ENCODE measurements around the gene TECR.

The TECR gene

GRCh38 chr19:14510311-14511228, 18.8 kb upstream of the TECR start:
- DNase-seq = no peak

- DNase-seq = no peak
These were observed 18.2 kb upstream of the TECR start for GRCh38 chr19:14511229-14511593.

GRCh38 chr19:14512406-14512961, 16.9 kb upstream of the TECR start:
- no peak for DNase-seq

GRCh38 chr19:14514215-14514863, 15.1 kb upstream of the TECR start:
- DNase-seq = no peak

- DNase-seq = no peak
These were observed 13.8 kb upstream of the TECR start for GRCh38 chr19:14515501-14516047.

GRCh38 chr19:14516048-14516534, 13.3 kb upstream of the TECR start:
- DNase-seq = no peak

GRCh38 chr19:14516746-14517438, 12.5 kb upstream of the TECR start:
- DNase-seq = no peak

GRCh38 chr19:14517446-14517839, 12.0 kb upstream of the TECR start:
- no peak for DNase-seq

- peak; percentile 77 for DNase-seq
These were observed 11.4 kb upstream of the TECR start, which contains the start of gene DNAJB1 for GRCh38 chr19:14517840-14518505. Gene DNAJB1 (minus strand): TSS chr19:14518397. CDS start chr19:14518349, 48 bp downstream.

GRCh38 chr19:14519245-14519859, 10.0 kb upstream of the TECR start:
- no peak for DNase-seq

GRCh38 chr19:14519860-14520407, 9.5 kb upstream of the TECR start:
- DNase-seq = no peak

- no peak for DNase-seq
These were observed 8.9 kb upstream of the TECR start for GRCh38 chr19:14520543-14520942.

- no peak for DNase-seq
These were observed 3.7 kb upstream of the TECR start for GRCh38 chr19:14525729-14526128.

- no peak for DNase-seq
These were observed 3.0 kb upstream of the TECR start for GRCh38 chr19:14526423-14526822.

GRCh38 chr19:14528419-14529253, 758 bp upstream of the TECR start:
- DNase-seq = no peak

- DNase-seq = no peak
These were observed 583 bp downstream of the TECR start for GRCh38 chr19:14530005-14530348.

- DNase-seq = no peak
These were observed 1.1 kb downstream of the TECR start for GRCh38 chr19:14530506-14530905.

GRCh38 chr19:14533450-14533849, 4.1 kb downstream of the TECR start:
- no peak for DNase-seq

GRCh38 chr19:14536926-14537692, 7.7 kb downstream of the TECR start:
- peak; percentile 71 for DNase-seq
